Fibroblast of skin of right biceps (primary cell): ENCODE results near the gene COL5A1.
"Not testable (repeated sequence)": the region's sequence is repeated elsewhere in the genome, so short reads cannot be mapped to it uniquely, and the experiment has no call there.

ENCODE experiments used
- DNase-seq: peaks from one replicate; pipeline ENCODE4 v3.0.0-alpha.2; 2013

COL5A1 gene

GRCh38 chr9:134712243-134712642 lies 70.6 kb downstream of the COL5A1 start:
- DNase-seq, result no peak

DNA sequence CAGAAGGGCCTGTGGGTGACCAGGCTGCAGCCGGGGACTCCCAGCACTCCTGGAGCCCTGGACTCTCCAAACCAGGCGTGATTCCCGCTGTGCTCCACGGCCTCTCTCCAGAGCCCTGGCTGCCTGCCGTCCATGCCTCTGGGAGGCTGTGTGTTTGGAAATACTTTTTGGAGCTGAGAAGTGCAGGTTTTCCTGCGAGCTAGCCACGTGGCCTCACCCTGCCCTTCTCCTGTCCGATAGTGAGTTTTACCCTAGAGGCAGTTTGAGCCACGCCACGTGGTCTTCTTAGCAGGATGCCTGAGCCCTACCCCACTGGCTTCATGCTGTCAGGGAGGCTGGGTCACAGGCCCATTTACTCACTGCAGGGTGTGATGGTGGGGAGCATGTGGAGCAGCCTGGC lies 71.3 kb downstream of the COL5A1 start:
- no peak for DNase-seq

- DNase-seq, result not testable (repeated sequence)
Measured at GRCh38 chr9:134715536-134715935, 73.9 kb downstream of the COL5A1 start.

GRCh38 chr9:134716067-134716466 lies 74.5 kb downstream of the COL5A1 start:
- DNase-seq, result no peak

GRCh38 chr9:134717056-134717455 lies 75.5 kb downstream of the COL5A1 start:
- no peak for DNase-seq

- DNase-seq, result no peak
Measured at GRCh38 chr9:134717924-134718645, 76.5 kb downstream of the COL5A1 start.

DNA sequence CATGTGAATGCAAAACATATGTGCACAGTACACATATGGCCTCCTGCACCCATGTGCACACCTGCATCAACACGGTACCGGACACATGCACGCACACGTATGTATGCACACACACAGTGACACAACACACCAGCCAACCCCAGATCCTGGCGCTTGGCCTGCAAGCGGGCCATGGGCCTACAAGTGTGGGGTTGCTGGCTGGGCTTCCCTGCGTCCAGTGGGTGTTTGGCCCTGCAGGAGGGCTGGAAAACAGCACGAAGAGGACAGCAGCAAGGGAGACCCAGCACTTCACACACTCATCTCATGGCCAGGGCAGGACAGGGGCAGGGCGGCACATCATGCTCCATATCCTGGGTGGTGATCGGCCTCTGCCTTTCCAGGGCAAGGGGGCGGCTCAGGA lies 77.7 kb downstream of the COL5A1 start:
- DNase-seq, result no peak

DNA sequence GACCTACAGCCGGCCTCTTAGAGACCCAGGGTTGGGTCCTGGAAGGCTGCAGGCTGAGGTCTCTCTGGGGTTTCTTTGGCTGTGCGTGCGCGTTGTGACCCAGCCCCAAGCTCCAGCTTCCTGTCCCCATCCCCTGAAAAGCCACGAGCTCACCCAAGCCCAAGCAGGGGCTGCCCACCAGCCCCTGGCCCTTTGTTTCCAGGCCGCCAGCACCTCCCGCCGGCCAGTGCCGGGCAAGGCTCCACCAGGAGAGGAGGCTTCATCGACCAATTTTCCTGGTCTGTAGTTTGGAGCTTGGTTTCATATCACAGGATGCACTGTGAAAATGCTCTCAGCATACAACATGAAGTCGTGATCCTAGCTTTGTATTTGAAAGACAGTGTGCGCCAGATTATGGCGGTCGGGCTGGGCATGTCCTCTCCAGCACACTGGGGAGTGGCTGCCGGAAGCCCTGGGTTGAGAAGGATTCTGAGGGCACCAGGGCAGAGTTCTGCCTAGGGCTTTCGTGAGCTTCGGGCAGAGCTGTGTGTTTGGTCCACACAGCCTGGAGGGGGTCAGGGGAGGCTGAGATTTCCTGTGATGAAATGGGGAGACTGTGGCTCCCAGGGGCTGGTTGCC lies 78.6 kb downstream of the COL5A1 start:
- DNase-seq, result no peak

DNA sequence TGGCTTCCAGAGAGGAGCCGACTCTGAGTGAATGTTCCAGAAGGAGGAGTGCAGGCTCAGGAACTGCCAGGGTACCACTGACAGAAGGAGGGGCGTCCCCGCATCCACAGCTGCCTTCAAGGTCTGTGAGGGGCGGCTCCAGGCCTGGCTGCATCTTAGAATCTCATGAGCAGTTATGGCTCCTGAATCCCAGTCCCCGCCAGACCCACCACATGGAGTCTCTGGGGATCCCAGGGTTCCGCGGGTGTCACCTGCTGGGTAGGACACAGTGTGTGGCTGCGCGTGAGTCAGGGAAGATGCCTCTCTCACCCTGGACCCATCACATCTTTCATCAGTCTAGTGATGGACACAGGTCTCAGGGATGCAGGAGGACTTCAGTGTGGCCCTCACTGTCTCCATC lies 79.2 kb downstream of the COL5A1 start:
- no peak for DNase-seq

- no peak for DNase-seq
Measured at GRCh38 chr9:134721344-134721743, 79.7 kb downstream of the COL5A1 start.

GRCh38 chr9:134722120-134722701 lies 80.6 kb downstream of the COL5A1 start:
- DNase-seq, result no peak

GRCh38 chr9:134723037-134723436 lies 81.4 kb downstream of the COL5A1 start:
- no peak for DNase-seq

GRCh38 chr9:134723491-134724190 lies 82.0 kb downstream of the COL5A1 start:
- DNase-seq, result no peak

DNA sequence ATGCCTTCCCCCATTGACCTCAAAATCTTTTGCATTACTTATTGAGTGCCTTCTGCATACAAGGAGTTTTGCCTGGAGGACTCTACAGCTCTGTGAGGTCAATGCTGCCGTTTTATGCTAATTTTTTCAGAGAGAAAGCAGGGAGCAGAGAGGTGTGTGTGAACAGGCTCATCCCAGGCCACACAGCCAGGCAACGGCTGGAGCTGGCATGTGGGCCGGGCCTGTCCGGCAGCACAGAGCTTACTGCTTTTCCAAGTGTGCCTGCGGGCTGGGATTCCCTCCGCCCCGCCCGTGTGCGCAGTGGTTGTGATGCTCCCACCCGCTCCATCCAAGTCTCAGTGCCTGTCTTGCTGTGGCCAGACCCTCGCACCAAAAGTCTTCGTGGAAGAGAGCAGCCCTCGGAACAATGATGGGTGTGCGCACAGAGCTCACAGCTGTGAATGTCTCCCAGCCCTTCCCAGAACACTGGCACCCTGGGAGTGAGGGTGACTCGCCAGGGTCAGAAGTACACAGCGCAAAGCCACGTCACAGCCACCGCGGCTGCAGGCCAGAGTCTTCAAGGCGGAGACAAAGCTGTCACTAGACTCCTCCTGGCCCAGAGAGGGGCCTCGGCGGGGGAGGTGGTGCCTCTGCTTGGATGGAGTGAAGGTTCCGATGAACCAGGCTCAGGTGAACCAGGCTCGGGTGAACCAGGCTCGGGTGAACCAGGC lies 82.8 kb downstream of the COL5A1 start:
- DNase-seq, result peak; percentile 53

DNA sequence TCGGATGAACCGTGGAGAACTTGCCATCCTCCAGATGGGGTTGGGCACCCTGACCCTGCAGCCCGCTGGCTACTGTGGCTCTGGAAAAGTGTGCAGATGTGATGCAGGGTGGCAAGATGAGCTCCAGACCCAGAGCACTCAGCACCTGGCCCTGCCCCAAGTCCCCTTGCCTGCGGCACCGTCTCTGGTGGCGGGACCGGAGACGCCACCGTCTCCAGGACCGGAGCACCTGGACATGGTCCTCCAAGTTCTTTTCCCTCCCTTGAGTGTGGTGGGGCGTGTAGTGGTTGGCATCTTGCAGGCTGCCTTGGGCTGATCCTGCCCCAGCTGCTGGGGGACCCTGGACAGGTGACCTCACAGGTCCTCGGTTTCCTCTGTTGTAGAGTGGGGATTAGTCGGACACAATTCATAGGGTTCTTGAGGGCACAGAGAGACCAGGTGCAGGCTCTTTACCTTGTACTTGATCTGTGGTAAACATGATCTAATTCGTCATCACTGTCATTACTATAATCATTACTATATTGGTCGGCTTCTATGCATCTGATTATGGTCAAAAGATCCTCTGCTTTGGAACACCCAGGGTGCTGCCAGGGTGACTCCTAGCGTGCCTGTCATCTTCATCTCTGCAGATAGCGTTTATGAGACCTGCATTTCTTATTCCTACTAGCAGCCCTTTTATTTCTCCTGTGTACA lies 83.5 kb downstream of the COL5A1 start:
- DNase-seq, result no peak

DNA sequence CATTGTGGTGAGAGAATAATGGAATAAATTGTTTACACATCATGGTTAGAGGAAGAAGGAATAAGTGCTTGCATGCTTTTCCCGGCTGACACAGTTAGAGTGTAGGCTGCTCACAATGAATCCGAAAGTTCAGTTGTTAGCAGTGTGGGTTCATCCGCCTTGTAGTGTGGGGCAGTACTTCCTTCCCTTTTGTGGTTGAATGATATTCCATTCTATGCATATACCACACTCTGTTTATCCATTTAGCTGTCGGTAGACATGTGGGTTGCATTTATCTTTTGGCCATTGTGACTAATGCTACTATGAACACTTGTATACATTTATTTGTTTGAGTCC lies 84.0 kb downstream of the COL5A1 start:
- no peak for DNase-seq

- DNase-seq, result no peak
Measured at GRCh38 chr9:134726026-134726721, 84.6 kb downstream of the COL5A1 start.

DNA sequence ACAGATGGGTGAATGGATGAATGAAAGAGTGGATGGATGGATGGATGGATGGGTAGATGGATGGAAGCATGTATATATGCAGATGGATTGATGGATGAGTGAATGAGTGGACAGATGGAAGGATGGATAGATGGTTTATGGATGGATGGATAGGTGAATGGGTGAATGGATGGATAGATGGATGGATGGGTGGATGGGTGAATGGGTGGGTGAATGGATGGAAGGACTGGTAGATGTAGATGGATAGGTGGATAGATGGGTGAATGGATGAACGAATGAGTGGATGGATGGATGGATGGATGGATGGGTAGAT lies 85.1 kb downstream of the COL5A1 start:
- no peak for DNase-seq

DNA sequence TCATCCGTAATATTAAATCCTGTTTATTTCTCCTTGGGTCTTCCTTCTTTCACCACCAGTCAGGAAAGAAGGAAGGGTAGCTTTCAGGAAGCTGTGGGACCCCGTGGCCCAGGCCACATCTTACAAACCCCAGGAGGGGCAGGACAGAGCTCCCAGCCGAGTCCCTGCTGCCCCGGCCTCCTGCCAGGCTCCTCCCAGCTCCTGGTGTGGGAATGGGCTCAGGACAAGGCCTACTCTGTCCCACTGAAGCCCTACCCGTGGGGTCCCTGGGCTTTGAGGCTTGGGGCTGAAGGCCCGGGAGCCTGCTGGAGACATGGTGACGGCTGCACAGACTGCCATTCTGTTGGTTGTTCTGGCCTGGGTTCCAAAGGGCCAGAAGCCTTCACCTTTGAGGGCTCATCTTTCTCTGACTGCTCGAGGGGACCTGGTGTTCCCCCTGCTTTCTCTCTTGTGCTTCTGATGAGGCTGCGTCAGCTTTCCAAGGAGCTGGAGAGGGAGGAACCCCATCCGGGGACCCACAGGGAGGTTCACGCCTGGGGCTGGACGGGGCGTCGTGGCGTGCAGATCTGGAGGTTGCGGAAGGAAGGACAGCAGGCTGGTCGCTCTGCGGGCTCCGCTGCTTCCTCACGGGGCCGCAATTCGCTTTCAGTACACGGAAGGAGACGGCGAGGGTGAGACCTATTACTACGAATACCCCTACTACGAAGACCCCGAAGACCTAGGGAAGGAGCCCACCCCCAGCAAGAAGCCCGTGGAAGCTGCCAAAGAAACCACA lies 86.6 kb downstream of the COL5A1 start:
- DNase-seq, result no peak

DNA sequence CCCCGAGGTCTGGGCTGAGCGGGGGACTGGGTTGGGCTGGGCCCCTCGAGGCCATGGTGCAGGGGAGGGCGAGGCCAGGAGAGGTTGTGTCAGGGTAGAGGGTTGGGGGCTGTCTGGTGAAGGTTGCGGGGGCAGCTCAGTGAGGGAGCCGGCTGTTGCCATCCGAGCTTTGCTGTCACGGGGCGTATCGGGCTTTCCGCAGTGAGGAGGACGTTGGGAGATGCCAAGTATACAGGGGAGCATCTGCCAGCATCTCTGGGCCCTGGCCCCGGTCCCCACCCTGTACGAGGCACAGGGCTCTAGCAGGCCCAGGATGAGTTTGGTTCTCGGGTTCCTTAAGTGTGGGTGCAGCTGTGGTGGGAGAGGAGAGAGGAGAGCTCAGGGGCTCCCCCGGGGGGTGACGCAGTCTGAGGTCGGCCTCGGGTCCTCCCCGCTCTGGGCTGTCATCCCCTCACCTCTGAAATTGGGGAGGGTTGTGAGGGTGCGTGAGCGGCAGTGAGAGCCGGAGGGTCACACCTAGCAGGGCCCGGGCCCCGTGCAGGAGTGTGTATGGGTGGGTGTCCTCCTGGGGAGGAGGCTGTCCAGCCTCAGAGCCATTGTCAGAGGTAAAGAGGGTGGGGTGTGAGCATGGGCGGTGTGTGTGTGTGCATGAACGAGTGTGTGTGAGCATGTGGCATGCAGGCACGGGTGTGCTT lies 87.3 kb downstream of the COL5A1 start:
- DNase-seq, result no peak
